Ovary (tissue), 9 donors: ENCODE data around the gene HYAL4. TPM values are rescaled to one million over a fixed set of nuclear protein-coding genes. Genes with fewer than 3 reads are reported as not detected.
"Not testable (repeated sequence)": the region's sequence is repeated elsewhere in the genome, so short reads cannot be mapped to it uniquely, and the experiment has no call there.

Experiments
- DNase-seq, 5 donors: peaks; one replicate each; pipeline ENCODE4 v3.0.0-alpha.2; 2019 to 2020
- H3K27ac ChIP-seq, 2 donors: fragments of 200-600 bp; one replicate each; pipeline versions ENCODE4 v1.5.1 to v1.8.0; 2019 to 2022
- H3K27me3 ChIP-seq: fragments of 200-600 bp; one replicate; pipeline ENCODE4 v1.8.0; 2022
- H3K36me3 ChIP-seq: fragments of 200-600 bp; sonication (generic); one replicate; pipeline ENCODE4 v1.5.1; 2019
- H3K4me1 ChIP-seq: one replicate; pipeline ENCODE4 v1.8.1; 2013; ENCODE audit warnings: mild to moderate bottlenecking, moderate library complexity; ENCODE audit not compliant: insufficient read depth
- H3K4me3 ChIP-seq: fragments of 200-600 bp; sonication (generic); one replicate; pipeline ENCODE4 v1.5.1; 2017
- H3K9me3 ChIP-seq, 2 donors: fragments of 200-600 bp in 1 of 2; sonication (generic) in 1 of 2; one replicate each; pipeline versions ENCODE4 v1.5.1 to v1.8.1; 2013 to 2019; ENCODE audit warnings: mild to moderate bottlenecking in 1 of 2, moderate library complexity in 1 of 2
- CTCF ChIP-seq, 3 donors: fragments of 450-650 bp in 2 of 3; fragments of 200-600 bp in 1 of 3; IDR thresholded peaks; one replicate each; pipeline versions ENCODE4 v1.5.1 to v1.8.0; 2016 to 2022; ENCODE audit warnings: antibody characterized with exemption in 3 of 3, mild to moderate bottlenecking in 1 of 3
- EP300 ChIP-seq: sonication (generic); formaldehyde crosslinking; IDR thresholded peaks from one replicate; pipeline ENCODE4 v1.6.1; 2017; ENCODE audit warnings: antibody characterized with exemption
- POLR2A ChIP-seq: fragments of 450-650 bp; IDR thresholded peaks from one replicate; pipeline ENCODE4 v1.6.1; 2017; ENCODE audit warnings: antibody characterized with exemption, mild to moderate bottlenecking, moderate library complexity
- WGBS, 3 donors: extraction: QIAGEN DNeasy Blood & Tissue Kit in 1 of 3; methylation state at CpG; one replicate each; pipeline versions ENCODE4 v1.1.5 to v1.1.7; 2013 to 2017; 5-methylcytosine and 5-hydroxymethylcytosine counted together
- intact Hi-C, 4 donors: fragments of 100-400 bp; cut with DNase I; formaldehyde crosslinking; loops; one replicate each; pipeline versions ENCODE4 v1.11.0 to v1.15.1; 2022 to 2023
- polyA plus RNA-seq, 2 donors: library from polyadenylated mRNA; stranded (reverse); fragments of 200-250 nt in 1 of 2; fragments of 350-450 nt in 1 of 2; fragmentation: Illumina TruSeq in 1 of 2; extraction: RNeasy Lipid Tissue Mini Kit (QIAGEN cat#74804) in 1 of 2; gene quantifications; one replicate each; pipeline ENCODE4 v1.2.3, GENCODE V29; 2013 to 2014
- total RNA-seq, 7 donors: library from RNA; depleted of rRNA in 2 of 7; stranded (reverse); fragments of >200 nt in 2 of 7; fragmentation: NEBNext Ultra II Directional in 3 of 7; extraction: Animal tissue kit (Norgen Biotek cat#: 25700) in 3 of 7; gene quantifications; one replicate each; pipeline versions ENCODE4 v1.1.0 to v1.2.4, GENCODE V29; 2016 to 2023
- donor health status: DM: no; HTN: no; CAD: no; lungs with moderate emphysema.
- donor health status: DM: no; HTN: no; CAD: no.
- donor health status: Bipolar disorder and iron deficiency.
- donor health status: DM: yes; HTN: yes; CAD: no.
- donor health status: DM: no; HTN: no; CAD: no.
- donor health status: DM: yes; HTN: yes; CAD: no.

HYAL4 gene
- total and polyA plus RNA-seq, 9 donors, result 0.20 TPM; not detected in 8

GRCh38 chr7:123811056-123811455 lies 33.9 kb upstream of the HYAL4 start:
- no peak overlapping the region for H3K4me3 ChIP-seq
- H3K36me3 ChIP-seq, result no peaks in the 10 kb centered on the region
- TF ChIP-seq POLR2A, result no peak
- no peak for TF ChIP-seq EP300
- TF ChIP-seq CTCF (IDR thresholded peaks at IDR 0.05), result no peak
- H3K4me1 ChIP-seq, result no peaks in the 10 kb centered on the region
- H3K27ac ChIP-seq, result no peak overlapping the region
- DNase-seq, result no peak
- no peaks in the 10 kb centered on the region for H3K9me3 ChIP-seq
- no peaks in the 10 kb centered on the region for H3K27me3 ChIP-seq
- intact Hi-C loops, result no loop called here

- H3K27ac ChIP-seq, result no peak overlapping the region
- H3K4me3 ChIP-seq, result no peak overlapping the region
- intact Hi-C loops, result no loop called here
- no peaks in the 10 kb centered on the region for H3K27me3 ChIP-seq
- H3K4me1 ChIP-seq, result no peaks in the 10 kb centered on the region
- no peaks in the 10 kb centered on the region for H3K36me3 ChIP-seq
- WGBS, 3 donors, result 78 to 80% (median 80%) methylated on average over 3 of the region's 3 CpGs
- no peaks in the 10 kb centered on the region for H3K9me3 ChIP-seq
- no peak for DNase-seq
- TF ChIP-seq POLR2A (no peak), EP300 (no peak), CTCF (IDR thresholded peaks at IDR 0.05) (no peak)
Measured at GRCh38 chr7:123816916-123817315, 28.1 kb upstream of the HYAL4 start.

DNA sequence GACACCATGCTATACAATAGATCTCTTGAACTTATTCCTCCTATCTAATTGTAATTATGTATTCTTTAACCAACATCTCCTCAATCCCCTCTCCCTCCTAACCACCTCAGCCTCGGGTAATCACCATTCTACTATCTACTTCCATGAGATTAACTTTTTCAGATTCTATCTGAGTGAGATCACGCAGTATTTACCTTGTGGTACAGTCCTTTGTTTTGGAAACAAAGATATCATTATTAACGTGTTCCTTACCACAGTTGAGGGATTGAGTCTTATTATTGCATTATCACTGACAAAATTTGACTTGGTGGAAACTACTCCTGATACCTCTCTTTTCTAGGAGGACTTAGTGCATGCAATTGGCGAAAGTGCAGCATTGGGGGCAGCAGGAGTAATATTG lies 26.0 kb upstream of the HYAL4 start:
- 50 to 65% (median 54%) methylated on average over 4 of the region's 4 CpGs for WGBS, 3 donors
- H3K27ac ChIP-seq, result no peak overlapping the region
- DNase-seq, result no peak
- intact Hi-C loops, result no loop called here
- H3K27me3 ChIP-seq, result no peaks in the 10 kb centered on the region
- no peaks in the 10 kb centered on the region for H3K4me1 ChIP-seq
- no peak for TF ChIP-seq EP300
- no peak for TF ChIP-seq CTCF (IDR thresholded peaks at IDR 0.05)
- no peak for TF ChIP-seq POLR2A
- no peaks in the 10 kb centered on the region for H3K36me3 ChIP-seq
- no peak overlapping the region for H3K4me3 ChIP-seq
- no peaks in the 10 kb centered on the region for H3K9me3 ChIP-seq

GRCh38 chr7:123819795-123820194 lies 25.2 kb upstream of the HYAL4 start:
- WGBS, 3 donors, result 84 to 95% (median 94%) methylated on average over 4 of the region's 4 CpGs
- H3K4me1 ChIP-seq, DNase-seq: not testable (repeated sequence)

DNA sequence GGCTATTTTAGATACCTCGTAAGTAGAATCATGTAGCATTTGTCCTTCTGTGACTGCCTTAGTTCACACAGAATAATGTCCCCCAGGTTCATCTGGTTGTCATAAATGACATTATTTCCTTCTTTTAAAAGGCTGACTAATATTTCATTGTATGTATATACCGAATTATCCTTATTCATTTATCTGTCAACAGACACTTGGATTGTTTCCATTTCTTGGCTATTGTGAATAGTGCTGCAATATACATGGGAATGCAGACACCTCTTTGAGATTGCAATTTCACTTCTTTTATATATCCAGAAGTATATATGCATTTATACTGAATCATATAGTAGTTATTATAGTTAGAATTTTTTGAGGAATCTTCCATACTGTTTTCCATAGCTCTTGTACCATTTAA lies 24.1 kb upstream of the HYAL4 start:
- 91 to 98% (median 93%) methylated on average over 2 of the region's 2 CpGs for WGBS, 3 donors
- intact Hi-C loops, result no loop called here
- no peak overlapping the region for H3K27ac ChIP-seq
- no peaks in the 10 kb centered on the region for H3K36me3 ChIP-seq
- no peak for TF ChIP-seq POLR2A
- TF ChIP-seq EP300, result no peak
- no peak for TF ChIP-seq CTCF (IDR thresholded peaks at IDR 0.05)
- no peak overlapping the region for H3K4me3 ChIP-seq
- no peak for DNase-seq
- no peaks in the 10 kb centered on the region for H3K4me1 ChIP-seq
- H3K9me3 ChIP-seq, result no peaks in the 10 kb centered on the region
- H3K27me3 ChIP-seq, result no peaks in the 10 kb centered on the region

More at GRCh38 chr7:123819795-123820194, 25.2 kb upstream of the HYAL4 start:
- H3K27me3 ChIP-seq, H3K4me3 ChIP-seq, H3K27ac ChIP-seq, H3K9me3 ChIP-seq, H3K36me3 ChIP-seq, intact Hi-C loops: not testable (repeated sequence)
